HPDE6-E6E7 (cell line): ENCODE measurements around the gene CTSD.

Experiments used
- DNase-seq: peaks from one replicate; pipeline ENCODE4 v3.0.0; 2011; ENCODE audit warnings: missing footprints; ENCODE audit errors: extremely low spot score

Gene CTSD

GRCh38 chr11:1729692-1730011, 34.1 kb downstream of the CTSD start:
- no peak for DNase-seq

- DNase-seq = no peak
These were observed 34.6 kb downstream of the CTSD start for GRCh38 chr11:1728931-1729691.

- DNase-seq = no peak
These were observed 35.4 kb downstream of the CTSD start for GRCh38 chr11:1728301-1728700.

GRCh38 chr11:1727861-1728260, 35.9 kb downstream of the CTSD start:
- no peak for DNase-seq

- no peak for DNase-seq
These were observed 36.5 kb downstream of the CTSD start for GRCh38 chr11:1727096-1727690.

- DNase-seq = no peak
These were observed 43.9 kb downstream of the CTSD start for GRCh38 chr11:1719781-1720180.

- DNase-seq = no peak
These were observed 45.4 kb downstream of the CTSD start for GRCh38 chr11:1718326-1718725.

- DNase-seq = no peak
These were observed 46.0 kb downstream of the CTSD start for GRCh38 chr11:1717745-1718144.

GRCh38 chr11:1714908-1715885, 48.5 kb downstream of the CTSD start:
- no peak for DNase-seq

- no peak for DNase-seq
These were observed 55.0 kb downstream of the CTSD start for GRCh38 chr11:1708716-1709115.

GRCh38 chr11:1707751-1708150, 56.0 kb downstream of the CTSD start:
- DNase-seq = no peak

GRCh38 chr11:1706634-1707400, 56.9 kb downstream of the CTSD start:
- DNase-seq = no peak

- DNase-seq = no peak
These were observed 58.3 kb downstream of the CTSD start for GRCh38 chr11:1705126-1706052.

- no peak for DNase-seq
These were observed 60.6 kb downstream of the CTSD start for GRCh38 chr11:1703146-1703545.
